Keratinocyte (primary cell): ENCODE data around the gene MAJIN. TPM values are rescaled to one million over a fixed set of nuclear protein-coding genes. Genes with fewer than 3 reads are reported as not detected.

Source experiments
- DNase-seq: peaks from one replicate; pipeline ENCODE4 v3.0.0-alpha.2; 2011; ENCODE audit warnings: low read depth, missing footprints, low spot score
- FAIRE-seq: peaks from 2 replicates; lab custom pipeline; 2011; peaks lifted over from hg19 to GRCh38; lab: Jason Lieb, UNC
- H2AFZ ChIP-seq: 2 replicates; pipeline ENCODE4 v1.6.0; 2012; ENCODE audit warnings: low read length, control low read depth, inconsistent platforms; ENCODE audit not compliant: control insufficient read depth
- H3K27ac ChIP-seq: 2 replicates; pipeline ENCODE4 v1.5.1; 2011; ENCODE audit warnings: low read length; ENCODE audit not compliant: control insufficient read depth, insufficient read depth
- H3K27me3 ChIP-seq: 3 replicates; pipeline ENCODE4 v1.6.0; 2011; ENCODE audit warnings: low read length; ENCODE audit not compliant: control insufficient read depth, insufficient read depth; ENCODE audit errors: extremely low read depth
- H3K36me3 ChIP-seq, 2 experiments: 2 replicates in 1 of 2; 3 replicates in 1 of 2; pipeline ENCODE4 v1.5.1; 2011; ENCODE audit warnings: low read length in 2 of 2, mild to moderate bottlenecking in 1 of 2; ENCODE audit not compliant: control insufficient read depth in 2 of 2, insufficient read depth in 2 of 2; ENCODE audit errors: extremely low read depth in 1 of 2
- H3K4me1 ChIP-seq: 3 replicates; pipeline ENCODE4 v1.5.1; 2011; ENCODE audit warnings: low read length; ENCODE audit not compliant: control insufficient read depth, insufficient read depth; ENCODE audit errors: extremely low read depth
- H3K4me2 ChIP-seq: 3 replicates; pipeline ENCODE4 v1.6.0; 2011; ENCODE audit warnings: low read depth, low read length; ENCODE audit not compliant: control insufficient read depth, insufficient read depth; ENCODE audit errors: extremely low read depth
- H3K4me3 ChIP-seq, 3 experiments: fragments of 200-600 bp in 1 of 3; sonication (generic) in 1 of 3; 2 replicates in 2 of 3; 3 replicates in 1 of 3; pipeline ENCODE4 v1.5.1; 2011 to 2016; ENCODE audit warnings: low read length in 3 of 3, mild to moderate bottlenecking in 3 of 3, control low read depth in 2 of 3, inconsistent platforms in 1 of 3, low read depth in 1 of 3, mixed read lengths in 1 of 3, mixed run types in 1 of 3, moderate library complexity in 1 of 3; ENCODE audit not compliant: control insufficient read depth in 2 of 3, insufficient read depth in 2 of 3; ENCODE audit errors: extremely low read depth in 1 of 3
- H3K79me2 ChIP-seq: 2 replicates; pipeline ENCODE4 v1.6.0; 2012; ENCODE audit warnings: low read length; ENCODE audit not compliant: control insufficient read depth, insufficient read depth
- H3K9ac ChIP-seq: 3 replicates; pipeline ENCODE4 v1.6.0; 2011; ENCODE audit warnings: low read length; ENCODE audit not compliant: control insufficient read depth, insufficient read depth; ENCODE audit errors: extremely low read depth
- H3K9me1 ChIP-seq: 3 replicates; pipeline ENCODE4 v1.6.0; 2011; ENCODE audit warnings: low read length; ENCODE audit not compliant: control insufficient read depth, insufficient read depth; ENCODE audit errors: extremely low read depth
- H3K9me3 ChIP-seq: 2 replicates; pipeline ENCODE4 v1.5.1; 2012; ENCODE audit warnings: low read depth, low read length; ENCODE audit not compliant: control insufficient read depth
- H4K20me1 ChIP-seq: 3 replicates; pipeline ENCODE4 v1.6.0; 2011; ENCODE audit warnings: low read length; ENCODE audit not compliant: control insufficient read depth, insufficient read depth; ENCODE audit errors: extremely low read depth
- EZH2 ChIP-seq: IDR thresholded peaks from one replicate; pipeline ENCODE4 v1.6.1; 2012; ENCODE audit warnings: inconsistent platforms, mild to moderate bottlenecking, low read length, moderate library complexity
- dilution Hi-C: fragments of 300-500 bp; cut with MboI; formaldehyde crosslinking; loops from one replicate; pipeline ENCODE4 v1.7.0; 2020; ENCODE audit warnings: low sequenced_read_pairs; ENCODE audit not compliant: extremely low pct_ligation_motif_present
- polyA plus RNA-seq, 5 experiments: library from polyadenylated mRNA; depleted of rRNA in 3 of 5; stranded (reverse) in 3 of 5; stranded (forward) in 1 of 5; unstranded in 1 of 5; fragments of >200 nt; gene quantifications; 1 replicate in 1 of 5; 2 replicates in 3 of 5; 3 replicates in 1 of 5; pipeline versions ENCODE4 v1.2.1 to v1.2.3, GENCODE V29; 2011 to 2012; ENCODE audit warnings: missing spikeins in 2 of 5, low read depth in 1 of 5, low replicate concordance in 1 of 5
- TF ChIP-seq, protein P1 (sequence below), 3 experiments: IDR thresholded peaks in 1 of 3; conservative IDR thresholded peaks in 1 of 3; optimal IDR thresholded peaks in 1 of 3; 2 replicates in 2 of 3; 3 replicates in 1 of 3; pipeline versions ENCODE3 to v1.5.1; 2011; ENCODE audit warnings: low read length in 3 of 3, mild to moderate bottlenecking in 3 of 3, moderate library complexity in 2 of 3, control low read depth in 1 of 3, inconsistent platforms in 1 of 3; ENCODE audit not compliant: insufficient read depth in 2 of 3; ENCODE audit errors: extremely low read depth in 1 of 3

The MAJIN gene
- polyA plus RNA-seq, 1 donor (not counting 4 experiments of a cell fraction or from before 2014, with no cell fraction given), result 0.09 TPM

DNA sequence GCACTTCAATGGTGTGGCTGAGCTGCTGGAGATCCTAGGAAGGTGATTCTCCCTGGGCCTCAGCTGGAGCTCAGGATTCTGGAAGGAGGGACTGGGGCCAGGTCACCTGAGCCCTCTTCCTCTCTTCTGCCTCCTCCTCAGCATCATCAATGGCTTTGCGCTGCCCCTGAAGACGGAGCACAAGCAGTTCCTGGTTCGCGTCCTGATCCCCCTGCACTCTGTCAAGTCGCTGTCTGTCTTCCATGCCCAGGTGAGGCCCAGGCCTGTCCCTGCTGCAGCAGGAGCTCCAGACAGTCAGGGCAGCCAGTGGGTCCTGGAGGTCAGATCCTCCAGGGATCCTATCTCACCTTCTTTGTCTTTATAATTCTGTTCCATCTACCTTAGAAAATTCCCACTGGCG lies 41.6 kb downstream of the MAJIN start:
- Histone ChIP-seq H3K36me3 (peaks cover 26 to 34% of the 10 kb centered on the region in 2 experiments), H3K27me3 (no peaks in the 10 kb centered on the region), H3K4me2 (no peak overlapping the region), H4K20me1 (no peaks in the 10 kb centered on the region), H3K9ac (no peak overlapping the region), H3K27ac (no peak overlapping the region), H2AFZ (no peak overlapping the region), H3K9me3 (no peaks in the 10 kb centered on the region), H3K4me1 (no peaks in the 10 kb centered on the region), H3K9me1 (no peaks in the 10 kb centered on the region), H3K79me2 (no peaks in the 10 kb centered on the region), H3K4me3 (no peak overlapping the region)
- dilution Hi-C loops, result no loop called here
- FAIRE-seq, result no peak
- TF ChIP-seq EZH2, result no peak
- TF ChIP-seq, protein P1, sequence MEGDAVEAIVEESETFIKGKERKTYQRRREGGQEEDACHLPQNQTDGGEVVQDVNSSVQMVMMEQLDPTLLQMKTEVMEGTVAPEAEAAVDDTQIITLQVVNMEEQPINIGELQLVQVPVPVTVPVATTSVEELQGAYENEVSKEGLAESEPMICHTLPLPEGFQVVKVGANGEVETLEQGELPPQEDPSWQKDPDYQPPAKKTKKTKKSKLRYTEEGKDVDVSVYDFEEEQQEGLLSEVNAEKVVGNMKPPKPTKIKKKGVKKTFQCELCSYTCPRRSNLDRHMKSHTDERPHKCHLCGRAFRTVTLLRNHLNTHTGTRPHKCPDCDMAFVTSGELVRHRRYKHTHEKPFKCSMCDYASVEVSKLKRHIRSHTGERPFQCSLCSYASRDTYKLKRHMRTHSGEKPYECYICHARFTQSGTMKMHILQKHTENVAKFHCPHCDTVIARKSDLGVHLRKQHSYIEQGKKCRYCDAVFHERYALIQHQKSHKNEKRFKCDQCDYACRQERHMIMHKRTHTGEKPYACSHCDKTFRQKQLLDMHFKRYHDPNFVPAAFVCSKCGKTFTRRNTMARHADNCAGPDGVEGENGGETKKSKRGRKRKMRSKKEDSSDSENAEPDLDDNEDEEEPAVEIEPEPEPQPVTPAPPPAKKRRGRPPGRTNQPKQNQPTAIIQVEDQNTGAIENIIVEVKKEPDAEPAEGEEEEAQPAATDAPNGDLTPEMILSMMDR (optimal IDR thresholded peaks at IDR 0.05 in 1 of 3, IDR thresholded peaks at IDR 0.05 in 1 of 3, conservative IDR thresholded peaks at IDR 0.05 in 1 of 3; ENCODE audit: extremely low read depth in 1 of 3, insufficient read depth in 2 of 3, low read length in 3 of 3), result no peak
- no peak for DNase-seq

DNA sequence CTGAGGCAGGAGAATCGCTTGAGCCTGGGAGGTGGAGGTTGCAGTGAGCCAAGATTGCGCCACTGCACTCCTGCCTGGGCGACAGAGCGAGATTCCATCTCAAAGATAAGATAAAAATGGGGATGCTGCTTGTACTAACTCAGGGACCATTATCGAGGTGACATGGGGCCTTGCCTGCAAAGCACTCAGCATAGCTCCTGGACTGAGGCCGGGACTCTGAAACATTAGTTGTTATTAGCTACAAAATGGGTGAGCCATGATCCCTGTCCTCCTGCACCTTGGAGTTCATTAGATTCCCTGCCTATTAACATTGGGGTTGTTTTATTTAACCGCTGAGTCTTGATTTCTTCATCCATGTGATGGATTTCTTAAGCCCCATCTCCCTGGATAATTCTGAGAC lies 42.3 kb downstream of the MAJIN start:
- dilution Hi-C loops, result no loop called here
- Histone ChIP-seq H3K4me1 (no peaks in the 10 kb centered on the region), H3K79me2 (no peaks in the 10 kb centered on the region), H3K4me2 (no peak overlapping the region), H3K9ac (no peak overlapping the region), H3K4me3 (no peak overlapping the region), H3K36me3 (peaks cover 24 to 34% of the 10 kb centered on the region in 2 experiments), H4K20me1 (no peaks in the 10 kb centered on the region), H3K9me3 (no peaks in the 10 kb centered on the region), H3K27me3 (no peaks in the 10 kb centered on the region), H3K27ac (no peak overlapping the region), H3K9me1 (no peaks in the 10 kb centered on the region), H2AFZ (no peak overlapping the region)
- FAIRE-seq (no peak), DNase-seq (no peak)
- TF ChIP-seq EZH2, result no peak

DNA sequence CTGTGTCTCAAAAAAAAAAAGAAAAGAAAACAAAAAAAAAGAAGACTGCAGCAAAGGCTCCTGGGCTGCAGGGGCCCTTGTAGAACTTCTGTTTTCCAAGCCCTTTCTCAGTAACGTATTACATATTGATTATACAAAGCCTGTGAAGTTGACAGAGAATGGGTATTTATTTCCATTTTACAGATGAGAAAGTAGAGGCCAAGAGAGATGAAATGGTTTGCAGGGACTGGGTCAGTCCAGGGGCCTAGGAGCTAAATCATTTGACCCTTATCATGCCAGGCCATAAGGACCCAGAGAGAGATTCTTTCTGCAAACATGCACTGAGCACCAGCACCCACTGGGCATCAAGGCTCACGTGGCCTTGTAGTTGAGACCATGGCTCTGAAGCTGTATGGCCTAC lies 43.0 kb downstream of the MAJIN start:
- H3K79me2 ChIP-seq, result no peaks in the 10 kb centered on the region
- DNase-seq, result no peak
- H3K4me1 ChIP-seq, result peaks cover 4% of the 10 kb centered on the region
- H3K36me3 ChIP-seq, result peaks cover 24 to 33% of the 10 kb centered on the region in 2 experiments
- H4K20me1 ChIP-seq, result no peaks in the 10 kb centered on the region
- H3K27me3 ChIP-seq, result no peaks in the 10 kb centered on the region
- TF ChIP-seq, protein P1 (optimal IDR thresholded peaks at IDR 0.05 in 1 of 3, IDR thresholded peaks at IDR 0.05 in 1 of 3, conservative IDR thresholded peaks at IDR 0.05 in 1 of 3; ENCODE audit: extremely low read depth in 1 of 3, insufficient read depth in 2 of 3, low read length in 3 of 3), result no peak
- no peak for TF ChIP-seq EZH2
- H3K9me1 ChIP-seq, result no peaks in the 10 kb centered on the region
- H3K9me3 ChIP-seq, result no peaks in the 10 kb centered on the region
- dilution Hi-C loops, result no loop called here
- H3K27ac ChIP-seq, result no peak overlapping the region
- H3K4me2 ChIP-seq, result no peak overlapping the region
- no peak overlapping the region for H3K9ac ChIP-seq
- H2AFZ ChIP-seq, result no peak overlapping the region
- no peak for FAIRE-seq
- no peak overlapping the region for H3K4me3 ChIP-seq
